ENCODE data around the gene CAMSAP1.

GRCh38 chr9:135772056-135772646, 135.2 kb downstream of the CAMSAP1 start:
- TF ChIP-seq, protein P1, sequence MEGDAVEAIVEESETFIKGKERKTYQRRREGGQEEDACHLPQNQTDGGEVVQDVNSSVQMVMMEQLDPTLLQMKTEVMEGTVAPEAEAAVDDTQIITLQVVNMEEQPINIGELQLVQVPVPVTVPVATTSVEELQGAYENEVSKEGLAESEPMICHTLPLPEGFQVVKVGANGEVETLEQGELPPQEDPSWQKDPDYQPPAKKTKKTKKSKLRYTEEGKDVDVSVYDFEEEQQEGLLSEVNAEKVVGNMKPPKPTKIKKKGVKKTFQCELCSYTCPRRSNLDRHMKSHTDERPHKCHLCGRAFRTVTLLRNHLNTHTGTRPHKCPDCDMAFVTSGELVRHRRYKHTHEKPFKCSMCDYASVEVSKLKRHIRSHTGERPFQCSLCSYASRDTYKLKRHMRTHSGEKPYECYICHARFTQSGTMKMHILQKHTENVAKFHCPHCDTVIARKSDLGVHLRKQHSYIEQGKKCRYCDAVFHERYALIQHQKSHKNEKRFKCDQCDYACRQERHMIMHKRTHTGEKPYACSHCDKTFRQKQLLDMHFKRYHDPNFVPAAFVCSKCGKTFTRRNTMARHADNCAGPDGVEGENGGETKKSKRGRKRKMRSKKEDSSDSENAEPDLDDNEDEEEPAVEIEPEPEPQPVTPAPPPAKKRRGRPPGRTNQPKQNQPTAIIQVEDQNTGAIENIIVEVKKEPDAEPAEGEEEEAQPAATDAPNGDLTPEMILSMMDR (IDR thresholded peaks at IDR 0.05; ENCODE audit: low read depth, low read length): no peak
- TF ChIP-seq EZH2phosphoT487 (IDR thresholded peaks at IDR 0.05; ENCODE audit: low read depth): no peak

Measured in OCI-LY3 (cell line).